PC-9 (cell line): ENCODE measurements around the gene ROBO2.

Experiments used
- EZH2 ChIP-seq: fragments of 200-600 bp; sonication (generic); IDR thresholded peaks from 2 replicates; pipeline ENCODE4 v1.8.0; 2017; ENCODE audit warnings: antibody characterized with exemption, low read depth
- TF ChIP-seq, protein P1 (sequence below): fragments of 200-600 bp; sonication (generic); conservative IDR thresholded peaks from 2 replicates; pipeline ENCODE4 v1.6.1; 2017; ENCODE audit warnings: mixed run types, antibody characterized with exemption, mild to moderate bottlenecking, moderate library complexity

DNA sequence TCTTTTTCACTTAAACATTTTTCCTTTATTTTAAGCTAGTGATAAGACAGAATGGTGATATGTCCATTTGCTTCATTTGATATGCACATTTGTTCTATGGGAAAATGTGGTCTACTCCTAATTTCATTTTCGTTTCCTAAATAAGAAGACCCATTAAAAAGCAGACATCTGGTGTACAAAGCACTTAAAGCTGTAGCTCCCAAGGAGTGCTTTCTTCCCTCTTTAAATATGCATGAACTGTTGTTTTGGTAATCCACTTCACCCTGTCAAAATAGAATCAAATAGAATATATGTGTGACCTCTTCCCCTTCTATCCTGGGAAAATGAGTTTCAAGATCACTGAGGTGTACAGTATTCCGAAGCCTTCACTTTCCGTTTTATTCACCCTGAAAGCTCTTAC lies 182.8 kb downstream of the ROBO2 start:
- TF ChIP-seq, protein P1, sequence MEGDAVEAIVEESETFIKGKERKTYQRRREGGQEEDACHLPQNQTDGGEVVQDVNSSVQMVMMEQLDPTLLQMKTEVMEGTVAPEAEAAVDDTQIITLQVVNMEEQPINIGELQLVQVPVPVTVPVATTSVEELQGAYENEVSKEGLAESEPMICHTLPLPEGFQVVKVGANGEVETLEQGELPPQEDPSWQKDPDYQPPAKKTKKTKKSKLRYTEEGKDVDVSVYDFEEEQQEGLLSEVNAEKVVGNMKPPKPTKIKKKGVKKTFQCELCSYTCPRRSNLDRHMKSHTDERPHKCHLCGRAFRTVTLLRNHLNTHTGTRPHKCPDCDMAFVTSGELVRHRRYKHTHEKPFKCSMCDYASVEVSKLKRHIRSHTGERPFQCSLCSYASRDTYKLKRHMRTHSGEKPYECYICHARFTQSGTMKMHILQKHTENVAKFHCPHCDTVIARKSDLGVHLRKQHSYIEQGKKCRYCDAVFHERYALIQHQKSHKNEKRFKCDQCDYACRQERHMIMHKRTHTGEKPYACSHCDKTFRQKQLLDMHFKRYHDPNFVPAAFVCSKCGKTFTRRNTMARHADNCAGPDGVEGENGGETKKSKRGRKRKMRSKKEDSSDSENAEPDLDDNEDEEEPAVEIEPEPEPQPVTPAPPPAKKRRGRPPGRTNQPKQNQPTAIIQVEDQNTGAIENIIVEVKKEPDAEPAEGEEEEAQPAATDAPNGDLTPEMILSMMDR, result no peak
- no peak for TF ChIP-seq EZH2
